ENCODE results near the gene ABCA13. TPM values are rescaled to one million over a fixed set of nuclear protein-coding genes. Genes with fewer than 3 reads are reported as not detected.

Gene ABCA13
- total RNA-seq, 1 donor from 2014 or later: 0.02 TPM

GRCh38 chr7:48298779-48299178 lies 127.5 kb downstream of the ABCA13 start:
- intact Hi-C loops (cut with micrococcal nuclease): loop anchor here (1.0 kb wide), 1 partner anchor 1554 kb away; no protein-coding TSS in a partner anchor

DNA sequence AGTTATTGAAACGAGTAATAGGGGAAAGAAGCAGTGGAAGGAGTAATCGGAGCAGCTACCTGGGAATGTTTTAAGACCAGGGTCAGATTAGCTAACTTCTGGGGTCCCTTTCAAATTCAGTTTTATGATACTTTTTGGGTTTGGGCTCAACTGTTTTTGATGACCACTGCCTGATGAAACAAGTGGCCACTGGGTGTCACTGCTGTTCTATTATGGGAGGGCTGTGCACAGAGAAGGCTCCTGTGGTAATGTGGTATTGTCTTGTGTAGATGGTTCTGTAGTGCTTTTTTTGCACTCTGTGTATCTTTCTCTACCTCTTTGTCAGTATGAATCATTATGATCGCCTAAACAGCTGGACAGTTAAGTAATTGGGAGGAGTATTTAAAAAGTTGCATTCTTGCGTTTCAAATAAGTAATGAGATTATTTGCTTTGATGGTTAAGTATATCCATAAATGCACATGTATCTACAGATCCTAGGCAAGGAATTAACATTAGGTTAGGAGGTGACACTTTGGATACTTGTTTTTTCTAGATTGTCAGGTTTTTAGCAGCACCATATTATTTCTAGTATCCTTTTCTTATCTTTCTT lies 128.4 kb downstream of the ABCA13 start:
- intact Hi-C loops (cut with micrococcal nuclease): loop anchor here (1.0 to 10.0 kb wide), 2 partner anchors 865 to 1553 kb away; no protein-coding TSS in a partner anchor

- intact Hi-C loops (cut with micrococcal nuclease): loop anchor here (10.0 kb wide), 1 partner anchor 864 kb away; no protein-coding TSS in a partner anchor
These were observed 129.0 kb downstream of the ABCA13 start for GRCh38 chr7:48300301-48300700.

- intact Hi-C loops (cut with micrococcal nuclease): loop anchor here (10.0 kb wide), 1 partner anchor 864 kb away; no protein-coding TSS in a partner anchor
These were observed 129.9 kb downstream of the ABCA13 start for GRCh38 chr7:48301201-48301600.

- intact Hi-C loops (cut with micrococcal nuclease): loop anchor here (10.0 kb wide), 1 partner anchor 860 kb away; no protein-coding TSS in a partner anchor
These were observed 133.4 kb downstream of the ABCA13 start for GRCh38 chr7:48304641-48305040.

DNA sequence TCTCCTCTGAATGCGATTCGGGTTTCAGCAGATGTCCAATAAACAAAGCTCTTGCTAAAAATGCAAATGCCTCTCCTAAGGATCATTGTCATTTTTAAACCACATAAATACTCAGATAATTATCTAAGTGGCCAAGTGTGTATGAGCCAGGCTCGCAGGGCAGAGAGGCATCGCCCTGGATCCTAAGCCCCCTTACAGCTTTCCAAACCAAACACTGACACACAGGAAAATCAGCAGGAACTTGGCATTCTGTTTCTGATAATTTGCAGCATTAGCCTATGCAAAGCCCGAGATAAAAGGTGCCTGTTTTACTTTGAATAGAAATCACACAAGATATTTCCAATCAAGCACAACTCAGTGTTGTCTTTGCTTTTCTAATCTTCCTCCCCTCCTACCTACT lies 134.4 kb downstream of the ABCA13 start:
- intact Hi-C loops (cut with micrococcal nuclease): loop anchor here (10.0 kb wide), 1 partner anchor 859 kb away; no protein-coding TSS in a partner anchor

- intact Hi-C loops (cut with micrococcal nuclease): loop anchor here (10.0 kb wide), 1 partner anchor 858 kb away; no protein-coding TSS in a partner anchor
These were observed 135.9 kb downstream of the ABCA13 start for GRCh38 chr7:48307041-48307714.

DNA sequence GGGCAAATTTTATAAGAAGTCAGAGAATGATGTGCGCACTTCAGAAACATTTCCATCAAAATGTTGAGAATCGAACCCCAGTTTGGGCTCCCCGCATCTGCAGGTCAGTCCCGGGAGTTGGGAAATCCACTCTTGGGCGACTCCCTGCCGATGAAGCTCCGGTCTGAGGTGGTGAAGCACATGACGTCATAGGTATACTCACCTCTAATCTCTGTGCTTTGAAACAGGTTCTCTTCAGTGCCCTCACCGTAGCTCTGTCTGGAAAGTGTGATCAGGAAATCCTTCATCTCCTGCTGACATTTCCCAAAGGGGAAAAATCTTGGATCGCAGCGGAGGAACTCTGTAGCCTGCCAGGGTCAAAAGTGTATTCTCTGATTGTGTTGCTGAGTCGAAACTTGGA lies 138.5 kb downstream of the ABCA13 start:
- intact Hi-C loops (cut with micrococcal nuclease): loop anchor here (10.0 kb wide), 1 partner anchor 855 kb away; no protein-coding TSS in a partner anchor

DNA sequence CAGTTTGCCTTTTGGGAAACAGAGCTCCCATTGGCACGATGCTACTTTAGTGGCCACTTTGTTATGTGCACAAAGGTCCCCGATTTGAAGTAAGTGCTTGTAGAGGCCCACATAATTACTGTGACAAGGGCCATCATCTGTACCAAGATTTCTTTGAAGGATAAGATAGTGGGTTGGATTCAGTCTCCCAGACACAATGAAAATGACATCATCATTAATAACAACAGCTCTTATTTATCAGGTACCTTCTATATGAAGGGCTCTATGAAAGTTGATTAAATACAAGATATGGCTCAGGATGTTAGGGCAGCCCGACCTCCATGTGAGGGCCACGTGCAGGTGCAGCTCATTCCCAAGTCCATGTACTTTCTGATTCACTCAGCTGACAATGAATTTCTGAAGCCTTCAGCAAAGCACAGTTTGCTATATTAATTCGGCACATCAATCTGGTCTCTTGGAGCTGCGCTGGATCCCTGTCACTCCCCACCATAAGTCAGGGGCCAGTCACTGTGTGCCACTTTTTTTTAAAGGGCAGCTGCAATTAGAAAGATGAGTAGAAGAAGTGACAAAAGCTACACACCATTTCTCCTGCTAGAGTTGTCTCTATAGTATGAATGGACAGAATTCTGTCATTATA lies 140.3 kb downstream of the ABCA13 start:
- intact Hi-C loops (cut with micrococcal nuclease): no loop called here

DNA sequence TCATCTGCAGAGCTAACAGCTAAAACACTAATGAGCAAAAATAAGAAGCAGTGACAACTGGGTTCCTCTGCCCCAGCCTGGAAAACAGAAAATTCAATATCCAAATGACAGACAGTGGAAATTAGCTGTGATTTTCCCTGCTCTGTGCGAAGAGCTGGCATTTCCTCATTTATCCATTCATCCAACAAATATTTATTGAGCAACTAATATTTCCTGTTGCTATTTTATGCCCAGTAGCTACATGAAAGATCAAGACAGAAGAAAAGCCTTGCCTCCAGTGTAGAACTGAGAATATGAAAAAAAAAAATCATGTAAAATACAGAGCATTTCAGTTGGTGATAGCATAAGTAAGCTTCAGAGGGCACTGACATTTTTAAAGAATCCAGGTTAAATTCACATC lies 140.9 kb downstream of the ABCA13 start:
- intact Hi-C loops (cut with micrococcal nuclease): no loop called here

GRCh38 chr7:48316768-48317167 lies 145.5 kb downstream of the ABCA13 start:
- intact Hi-C loops (cut with micrococcal nuclease): no loop called here

DNA sequence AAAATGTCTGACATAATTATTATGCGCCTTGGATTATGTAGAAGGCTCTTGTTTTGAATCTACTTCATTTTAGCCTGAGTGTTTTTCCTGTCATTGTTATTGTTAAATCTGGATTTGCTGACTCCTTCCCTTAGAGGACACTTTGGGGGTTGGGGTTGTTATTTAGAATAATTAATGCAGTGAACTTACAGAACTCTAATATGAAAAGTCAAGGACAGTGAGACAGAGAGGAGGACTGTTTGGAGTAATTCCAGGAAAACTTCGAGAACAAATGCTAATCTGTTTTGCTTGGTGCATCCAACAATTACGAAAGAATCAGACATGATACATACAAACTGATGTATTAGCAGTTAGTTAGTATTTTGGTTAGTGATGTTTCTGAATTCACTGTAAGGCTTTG lies 146.1 kb downstream of the ABCA13 start:
- intact Hi-C loops (cut with micrococcal nuclease): no loop called here

GRCh38 chr7:48321319-48322010 lies 150.2 kb downstream of the ABCA13 start:
- intact Hi-C loops (cut with micrococcal nuclease): no loop called here

DNA sequence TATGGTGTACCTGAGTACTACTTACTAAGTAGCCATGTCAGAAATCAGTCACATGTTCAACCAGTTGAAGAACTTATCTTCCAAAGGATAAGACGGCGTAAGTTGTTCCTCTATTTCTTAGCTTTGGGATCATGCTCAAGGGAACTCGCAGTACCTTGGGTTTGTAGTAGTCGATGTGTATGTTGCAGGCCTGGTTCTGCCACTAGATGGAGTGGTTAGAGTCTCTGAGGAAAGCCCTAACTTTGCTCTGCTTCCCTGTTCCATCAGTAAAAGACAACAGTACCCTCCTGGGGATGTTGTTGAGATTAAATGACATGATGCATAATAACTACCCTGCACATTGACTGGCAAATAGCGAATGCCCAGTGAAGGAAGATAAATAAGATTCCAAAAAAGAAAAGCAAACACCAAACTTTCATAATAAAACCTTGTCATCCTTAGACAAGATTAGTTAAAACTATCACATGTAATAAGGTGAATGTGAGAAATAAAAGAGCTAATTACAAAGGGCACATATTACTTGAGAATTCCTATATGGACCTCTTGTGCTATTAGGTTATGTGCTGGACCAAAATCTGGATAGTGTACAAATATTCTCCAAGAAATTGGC lies 165.9 kb downstream of the ABCA13 start:
- intact Hi-C loops (cut with micrococcal nuclease): no loop called here

DNA sequence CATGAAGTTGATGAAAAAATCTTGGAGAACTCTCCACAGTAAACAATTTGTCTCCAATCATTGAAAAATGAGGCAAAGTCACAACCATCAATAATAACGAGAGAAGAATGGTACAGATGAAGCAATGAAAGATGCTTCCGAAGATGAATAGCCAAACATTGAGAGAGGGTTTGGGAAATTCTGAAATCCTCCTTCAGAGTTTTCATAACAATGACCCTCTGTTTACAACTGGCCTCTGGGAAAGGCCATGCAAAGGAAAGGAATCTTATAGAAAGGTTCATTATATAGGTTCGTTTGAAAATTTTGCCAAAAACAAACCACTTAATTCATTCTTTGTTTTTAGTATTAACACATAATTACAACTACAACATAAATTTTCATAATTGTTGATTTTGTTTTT lies 166.5 kb downstream of the ABCA13 start:
- intact Hi-C loops (cut with micrococcal nuclease): no loop called here

- intact Hi-C loops (cut with micrococcal nuclease): no loop called here
These were observed 176.1 kb downstream of the ABCA13 start for GRCh38 chr7:48347230-48347825.

DNA sequence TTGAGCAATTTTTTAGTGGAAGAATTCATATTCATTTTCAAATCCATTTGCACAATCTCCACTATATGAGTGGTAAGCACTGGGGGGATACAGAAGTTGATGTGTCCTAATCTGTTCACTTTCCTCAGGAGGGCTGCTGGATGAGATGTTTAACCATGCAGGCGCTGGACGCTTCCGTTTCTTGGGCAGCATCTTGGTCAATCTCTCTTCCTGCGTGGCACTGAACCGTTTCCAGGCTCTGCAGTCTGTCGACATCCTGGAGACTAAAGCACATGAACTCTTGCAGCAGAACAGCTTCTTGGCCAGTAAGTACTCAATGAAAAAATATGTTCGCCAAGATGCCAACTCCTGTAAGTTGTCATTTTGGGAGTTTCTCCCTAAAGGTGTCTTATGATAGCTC lies 179.3 kb downstream of the ABCA13 start:
- intact Hi-C loops (cut with micrococcal nuclease): no loop called here

- intact Hi-C loops (cut with micrococcal nuclease): no loop called here
These were observed 180.6 kb downstream of the ABCA13 start for GRCh38 chr7:48351900-48352299.

DNA sequence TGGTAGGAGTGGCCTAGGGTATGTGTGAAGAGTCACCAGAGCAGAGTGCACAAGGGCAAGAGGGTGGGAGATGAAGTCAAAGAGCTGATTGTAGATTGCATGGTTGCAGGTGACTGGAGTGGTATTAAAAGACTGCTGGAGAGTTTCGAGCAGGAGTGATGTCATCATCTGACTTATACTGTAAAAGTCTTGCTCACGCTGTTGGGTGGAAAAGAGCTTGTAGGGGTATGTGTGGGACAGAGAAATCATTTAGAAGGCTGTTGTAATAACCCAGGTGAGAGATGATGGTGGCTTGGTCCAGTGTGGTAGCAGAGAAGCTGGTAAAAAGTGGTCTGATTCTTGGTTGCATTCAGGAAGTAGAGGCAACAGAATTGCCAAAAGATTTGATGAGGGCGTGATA lies 184.1 kb downstream of the ABCA13 start:
- intact Hi-C loops (cut with micrococcal nuclease): no loop called here

DNA sequence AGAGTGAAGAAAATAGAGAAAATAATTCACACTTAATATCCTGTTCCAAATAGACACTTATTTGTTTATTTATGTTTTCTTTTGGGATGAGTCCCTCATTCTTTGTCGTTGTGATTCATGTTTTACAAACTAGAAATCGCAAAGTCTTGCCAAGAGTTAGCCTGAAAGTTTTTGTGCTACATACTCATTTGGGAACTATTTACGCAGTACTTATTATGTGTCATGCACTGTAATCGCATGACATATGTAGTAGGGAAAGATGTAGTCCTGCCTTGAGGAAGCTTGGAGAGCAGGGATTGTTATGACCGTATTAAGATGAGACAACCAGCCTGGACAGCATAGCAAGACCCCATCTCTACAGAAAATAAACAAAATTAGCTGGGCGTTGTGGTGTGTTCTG lies 189.3 kb downstream of the ABCA13 start:
- intact Hi-C loops (cut with micrococcal nuclease): no loop called here

- intact Hi-C loops (cut with micrococcal nuclease): no loop called here
These were observed 191.9 kb downstream of the ABCA13 start for GRCh38 chr7:48363174-48363573.
